NCI-H2171 (cell line): ENCODE measurements around the gene TEX261.

ENCODE experiments used
- DNase-seq: peaks from one replicate; lab custom pipeline; 2025; lab: John Stamatoyannopoulos, UW

TEX261 gene

DNA sequence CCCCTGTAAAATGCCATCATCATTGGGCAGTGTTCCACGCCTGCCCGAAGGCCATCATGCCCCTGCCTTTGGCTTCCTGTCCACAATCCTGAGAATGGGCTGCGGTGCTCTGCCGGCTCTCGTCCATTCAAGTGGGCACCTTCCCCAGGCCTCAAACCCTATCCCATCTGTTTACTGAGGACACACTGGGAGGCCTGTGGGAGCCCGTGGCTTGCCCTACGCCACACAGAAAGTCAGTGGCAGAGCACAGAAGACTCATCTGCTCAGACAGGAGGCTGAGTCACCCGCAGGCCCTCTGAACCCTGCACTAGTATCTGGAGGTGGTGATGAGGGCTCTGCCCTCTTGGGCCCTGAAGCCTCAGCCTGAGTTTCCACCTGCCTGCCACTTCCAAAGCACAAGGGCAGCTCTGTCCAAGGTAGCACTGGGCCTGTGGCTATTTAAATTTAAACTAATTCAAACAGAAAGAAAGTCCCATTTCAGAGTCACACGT lies 35.4 kb downstream of the TEX261 start:
- no peak for DNase-seq

DNA sequence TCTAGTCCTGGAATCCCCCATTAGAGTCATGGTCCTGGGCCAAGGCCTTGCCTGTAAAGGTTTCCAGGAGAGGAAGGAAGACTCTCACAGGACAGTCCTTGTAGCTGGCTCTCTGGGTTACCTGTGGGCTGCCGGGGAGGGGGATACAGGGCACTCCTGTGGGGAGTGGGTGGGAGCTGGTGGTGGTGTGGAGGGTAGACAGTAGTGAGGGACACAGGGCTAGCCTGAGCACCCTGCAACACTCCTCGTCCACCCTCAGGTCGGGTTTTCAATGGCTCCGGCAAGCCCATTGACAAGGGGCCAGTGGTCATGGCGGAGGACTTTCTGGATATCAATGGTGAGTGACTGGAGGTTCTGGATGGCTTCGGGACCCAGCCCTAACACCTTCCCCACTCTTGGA lies 35.9 kb downstream of the TEX261 start:
- DNase-seq: no peak

DNA sequence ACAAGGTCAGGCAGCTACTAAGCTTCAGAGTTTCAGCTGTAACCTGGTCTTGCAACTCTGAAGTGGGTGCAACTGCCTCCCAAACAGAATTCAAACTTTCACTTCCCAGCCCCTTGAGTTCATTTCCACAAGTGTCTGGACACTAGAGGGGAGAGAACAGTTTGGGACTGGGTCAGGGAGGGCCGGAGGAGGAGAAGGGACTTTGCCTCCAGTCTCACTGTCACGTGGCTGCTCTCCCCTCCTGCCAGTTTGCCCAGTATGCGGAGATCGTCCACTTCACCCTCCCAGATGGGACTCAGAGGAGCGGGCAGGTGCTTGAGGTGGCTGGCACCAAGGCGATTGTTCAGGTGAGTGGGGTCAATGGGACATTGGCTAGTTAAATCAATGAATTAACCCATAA lies 36.9 kb downstream of the TEX261 start:
- DNase-seq: no peak

DNA sequence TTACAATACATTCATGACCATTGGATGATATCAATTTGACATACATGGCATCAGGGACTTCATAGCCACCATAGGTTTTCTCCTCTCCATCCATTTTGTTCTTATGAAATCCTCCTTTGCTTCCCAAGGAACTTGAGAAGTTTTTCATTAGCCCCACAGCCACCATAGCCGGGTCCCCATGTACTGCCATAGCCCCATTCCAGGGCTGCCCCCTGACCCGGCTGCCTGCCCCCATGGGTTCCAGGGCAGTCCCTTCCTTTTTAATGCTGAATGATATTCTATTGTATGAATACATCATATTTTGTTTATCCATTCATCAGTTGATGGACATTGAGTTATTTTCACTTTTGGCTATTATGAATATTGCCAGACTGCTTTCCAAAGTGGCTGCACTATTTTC lies 38.5 kb downstream of the TEX261 start:
- no peak for DNase-seq

DNA sequence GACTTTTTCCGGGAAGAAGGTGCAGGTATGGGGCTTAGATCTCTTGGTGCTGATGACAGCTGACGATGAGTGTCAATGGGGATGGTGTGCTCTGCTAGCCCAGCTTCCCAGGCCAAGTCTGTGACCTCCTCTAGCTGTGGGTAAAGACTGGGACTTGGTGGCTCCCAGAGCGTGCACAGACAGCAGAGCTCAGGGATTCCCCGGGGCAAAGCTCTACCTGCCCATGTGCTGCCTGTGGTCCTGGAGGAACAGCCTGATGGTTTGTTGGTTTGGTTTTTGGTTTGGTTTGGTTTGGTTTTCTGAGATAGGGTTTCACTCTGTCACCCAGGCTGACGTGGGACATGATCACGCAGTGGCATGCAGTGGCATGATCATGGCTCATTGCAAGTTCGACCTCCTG lies 39.8 kb downstream of the TEX261 start:
- DNase-seq: no peak

DNA sequence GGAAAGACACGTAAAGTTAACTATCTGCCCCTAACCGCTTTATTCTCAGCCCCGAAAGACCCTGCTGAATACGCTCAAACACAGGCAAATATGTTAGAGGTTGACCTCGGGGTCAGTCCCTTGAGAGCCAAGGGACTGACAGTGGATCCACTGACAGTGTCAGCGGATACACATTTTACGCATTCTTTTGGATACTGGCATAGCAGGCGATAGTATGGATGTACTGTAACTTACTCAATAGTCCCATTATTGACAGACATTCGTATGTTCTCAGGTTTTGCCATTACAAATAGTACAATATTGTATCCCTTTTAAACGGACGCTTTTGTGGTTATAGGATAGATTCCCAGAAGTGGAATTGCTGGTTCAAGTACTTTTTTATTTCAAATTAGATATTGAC lies 45.6 kb downstream of the TEX261 start:
- DNase-seq: no peak

DNA sequence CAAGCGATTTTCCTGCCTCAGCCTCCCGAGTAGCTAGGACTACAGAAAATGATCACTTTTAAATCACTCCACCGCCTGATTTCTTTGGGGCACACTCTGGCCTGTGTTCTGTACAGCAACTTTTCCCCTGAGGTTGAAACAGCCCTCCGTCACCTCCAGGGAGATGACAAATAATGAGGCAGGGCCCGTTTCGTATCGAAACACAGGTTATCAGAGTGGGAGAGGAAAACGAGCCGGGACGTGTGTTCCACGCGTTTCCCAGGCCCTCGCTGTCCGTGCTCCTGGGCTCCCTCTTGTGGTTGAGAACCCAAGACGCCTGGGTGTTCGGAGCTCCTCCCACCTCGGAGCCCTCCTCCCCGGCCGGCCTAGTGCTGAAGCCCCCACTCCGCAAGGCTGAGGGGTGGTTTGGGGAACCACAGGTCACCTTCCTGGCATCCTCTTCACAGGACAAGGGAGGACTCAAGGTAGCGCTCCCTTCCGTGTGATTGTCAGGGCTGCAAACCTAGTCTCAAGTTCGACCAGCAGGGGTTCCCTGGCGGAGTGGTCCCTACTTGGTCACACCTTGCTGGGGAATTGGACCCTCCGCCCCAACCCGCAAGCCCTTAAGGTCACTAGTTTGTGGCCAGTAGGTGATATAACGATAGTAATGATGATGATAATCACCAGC lies 46.2 kb downstream of the TEX261 start:
- peak; percentile 51 for DNase-seq

DNA sequence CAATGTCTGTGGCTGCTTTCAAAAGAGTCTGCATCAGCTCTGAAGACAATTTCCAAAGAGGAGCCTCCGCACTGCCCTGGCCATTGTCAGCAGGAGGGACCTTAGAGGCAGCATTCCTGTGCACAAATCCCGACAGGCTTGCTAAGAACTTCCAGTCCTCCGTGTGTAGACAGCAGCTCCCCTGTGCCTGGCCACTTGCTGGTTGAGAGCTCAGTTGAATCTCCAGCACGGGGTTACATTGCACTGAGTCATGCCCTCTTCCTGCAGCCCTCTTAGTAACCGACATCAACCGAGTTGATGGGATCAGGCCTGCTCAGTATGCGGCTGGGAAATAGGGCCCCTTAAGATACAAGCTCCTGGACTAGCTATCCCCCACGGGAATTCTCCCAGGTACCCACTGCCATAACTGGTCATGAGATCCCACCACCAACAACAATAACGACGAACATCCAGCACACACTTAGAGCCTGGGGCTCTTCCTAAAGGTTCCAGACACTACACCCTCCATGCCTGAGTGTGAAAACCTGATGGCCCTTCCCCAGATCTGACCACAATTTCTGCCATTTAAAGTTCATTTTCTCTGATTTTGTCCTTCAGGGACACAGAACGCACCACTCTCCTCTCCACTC lies 47.0 kb downstream of the TEX261 start:
- no peak for DNase-seq

DNA sequence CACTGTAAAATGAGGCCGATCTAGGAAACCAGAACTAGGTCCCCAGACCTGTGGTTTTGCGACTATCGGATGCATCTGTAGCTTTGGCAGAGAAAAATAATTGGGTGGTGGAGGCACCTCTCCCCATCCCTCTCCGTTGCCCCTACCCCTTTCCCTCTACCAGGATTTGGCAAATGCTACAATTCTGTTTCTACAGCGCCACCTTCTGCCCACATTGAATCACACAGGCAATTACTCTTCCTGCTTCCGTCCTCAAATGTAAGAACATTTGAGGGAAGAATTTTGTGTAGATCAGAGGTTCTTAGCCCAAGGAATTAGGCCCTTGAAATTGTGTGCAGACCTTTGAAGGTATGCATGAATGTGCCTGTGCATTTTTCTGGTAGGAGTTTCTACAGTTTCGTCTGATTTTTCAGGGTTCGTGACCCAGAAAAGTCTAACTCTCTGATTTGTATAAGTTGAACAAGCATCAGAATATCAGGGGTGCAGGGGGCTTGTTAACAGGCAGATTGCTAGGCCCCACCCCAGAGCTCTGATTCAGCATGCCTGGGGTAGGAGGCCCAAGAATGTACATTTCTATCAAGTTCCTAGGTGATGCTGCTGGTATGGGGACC lies 47.7 kb downstream of the TEX261 start:
- DNase-seq: peak; percentile 47

DNA sequence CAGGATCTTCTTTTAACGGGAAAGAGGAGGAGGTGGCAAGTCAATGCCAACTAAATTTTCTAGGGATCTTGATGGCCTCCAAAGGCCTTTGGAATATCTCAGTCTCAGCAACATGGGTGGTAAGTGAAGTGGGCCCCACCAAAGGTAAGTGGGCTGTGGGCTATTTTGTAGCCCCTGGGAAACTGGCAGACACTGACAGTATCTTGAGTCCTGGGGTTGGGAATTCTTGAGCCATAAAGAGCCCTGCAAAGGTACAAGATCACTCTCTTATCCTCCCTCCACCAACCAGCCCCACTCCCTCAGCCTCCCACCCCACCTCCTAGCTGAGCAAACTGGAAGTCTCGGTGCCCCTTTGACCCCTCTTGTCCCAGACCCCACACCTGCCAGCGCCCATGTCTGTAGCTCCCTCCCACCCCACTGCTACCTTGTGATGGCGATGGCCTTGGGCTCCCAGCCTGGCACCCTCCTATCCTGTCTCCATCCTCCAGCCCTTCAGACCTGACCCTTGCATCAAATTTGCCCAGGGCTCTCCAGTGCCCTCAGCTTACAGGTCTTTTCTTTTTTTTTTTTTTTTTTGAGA lies 50.5 kb downstream of the TEX261 start:
- DNase-seq: no peak

DNA sequence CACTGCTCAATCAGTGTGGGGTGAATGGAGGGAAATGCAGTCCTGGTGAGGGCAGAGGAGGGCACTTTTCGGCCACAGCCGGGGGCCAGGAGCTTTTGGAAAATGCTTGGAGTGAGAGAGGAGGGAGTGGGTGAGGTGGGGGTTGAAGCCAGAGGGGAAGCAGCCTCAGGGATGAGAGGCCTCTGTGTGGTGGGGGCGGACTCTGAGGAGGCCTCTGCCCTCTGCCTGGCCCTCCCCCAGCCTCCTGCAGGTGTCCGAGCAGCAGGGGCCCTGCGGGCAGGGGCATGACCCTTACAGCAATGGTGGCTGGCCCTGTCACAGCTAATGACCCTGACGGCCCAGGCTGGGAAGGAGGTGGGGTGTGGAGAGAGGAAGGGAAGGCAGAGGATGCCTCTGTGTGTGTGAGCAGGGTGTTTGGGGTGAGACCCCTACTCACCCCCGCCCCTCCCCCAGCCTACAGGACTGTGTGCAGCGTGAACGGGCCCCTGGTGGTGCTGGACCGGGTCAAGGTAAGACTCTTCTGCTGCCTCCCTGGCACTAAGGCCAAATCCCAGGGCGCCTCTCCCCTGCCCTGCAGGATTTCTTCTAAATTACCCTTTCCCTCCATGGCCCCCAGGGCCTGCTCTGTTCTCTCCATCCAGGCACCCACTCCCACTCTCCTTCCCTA lies 51.3 kb downstream of the TEX261 start:
- no peak for DNase-seq

DNA sequence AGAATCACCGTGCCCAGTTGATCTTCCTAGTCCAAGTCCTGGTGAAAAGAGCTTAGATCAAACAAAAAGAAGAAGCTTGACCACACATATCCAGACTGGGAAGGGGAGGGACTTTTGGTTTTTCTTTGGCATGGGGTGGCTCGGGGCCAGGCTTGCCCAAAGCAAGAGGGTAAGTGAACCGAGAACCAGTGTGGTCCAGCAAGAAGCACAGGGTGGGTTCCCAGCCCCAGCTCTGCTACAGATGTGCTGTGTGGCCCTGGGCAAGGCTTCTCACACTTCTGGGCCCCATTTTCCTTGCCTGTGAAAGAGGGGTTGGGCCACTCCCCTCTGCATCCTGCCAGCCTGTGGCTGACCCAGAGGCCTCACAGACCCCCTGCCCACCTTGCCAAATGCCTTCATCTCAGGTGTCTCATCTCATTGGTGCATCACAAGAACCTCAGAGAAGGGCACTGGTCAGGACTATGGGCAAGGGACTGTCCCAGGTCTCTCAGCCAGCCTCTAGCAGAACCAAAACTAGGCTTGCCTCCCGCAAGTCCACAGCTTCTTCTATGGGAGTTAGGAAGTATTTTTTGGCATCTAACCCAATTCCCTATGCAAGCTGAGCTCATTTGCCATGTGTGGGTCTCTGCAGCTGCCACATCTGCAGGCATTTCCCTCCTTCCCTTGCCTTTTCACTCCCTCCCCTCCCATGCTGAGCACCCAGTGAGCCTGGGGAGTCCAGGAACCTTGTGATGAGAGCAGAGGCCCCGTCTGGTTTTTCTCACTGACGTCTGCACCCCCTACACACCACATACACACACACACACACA lies 52.1 kb downstream of the TEX261 start:
- DNase-seq: no peak

DNA sequence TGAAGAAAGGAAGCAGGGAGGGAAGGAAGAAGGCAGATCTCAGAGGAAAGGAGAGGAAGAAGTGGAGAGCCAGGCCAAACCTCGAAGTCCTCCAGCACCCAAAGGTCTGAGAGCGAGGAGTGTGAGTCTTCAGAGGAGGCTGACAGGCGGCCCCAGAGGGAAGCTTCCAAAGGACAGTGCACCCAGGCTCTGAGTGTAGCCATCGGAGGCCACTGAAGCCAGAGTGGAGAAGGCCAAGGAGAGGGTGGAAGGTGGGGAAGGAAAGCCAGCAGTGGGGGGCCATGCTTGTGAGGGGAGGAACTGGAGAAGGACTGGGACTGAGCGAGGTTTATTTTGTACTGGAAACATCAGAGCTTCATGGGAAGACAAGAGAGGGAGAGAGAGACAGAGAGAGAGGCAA lies 53.0 kb downstream of the TEX261 start:
- DNase-seq: no peak

DNA sequence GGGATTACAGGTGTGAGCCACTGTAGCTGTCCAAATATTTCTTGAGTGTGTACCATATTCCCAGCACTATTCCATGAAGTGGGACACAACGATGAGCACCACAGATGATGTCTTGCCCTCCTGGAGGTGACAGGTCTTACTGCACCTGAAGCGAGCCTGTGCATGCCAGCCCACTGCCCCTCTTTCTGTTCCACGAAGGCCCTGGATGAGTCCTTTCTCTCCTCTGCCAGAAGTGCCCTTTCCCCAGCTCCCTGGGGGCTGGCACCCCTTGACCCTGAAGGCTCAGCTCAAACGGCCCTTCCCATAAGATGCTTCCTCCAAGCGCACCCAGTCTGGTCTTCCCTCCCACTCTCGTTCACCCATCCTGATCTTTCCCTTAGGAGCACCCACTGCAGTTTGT lies 53.5 kb downstream of the TEX261 start:
- no peak for DNase-seq

DNA sequence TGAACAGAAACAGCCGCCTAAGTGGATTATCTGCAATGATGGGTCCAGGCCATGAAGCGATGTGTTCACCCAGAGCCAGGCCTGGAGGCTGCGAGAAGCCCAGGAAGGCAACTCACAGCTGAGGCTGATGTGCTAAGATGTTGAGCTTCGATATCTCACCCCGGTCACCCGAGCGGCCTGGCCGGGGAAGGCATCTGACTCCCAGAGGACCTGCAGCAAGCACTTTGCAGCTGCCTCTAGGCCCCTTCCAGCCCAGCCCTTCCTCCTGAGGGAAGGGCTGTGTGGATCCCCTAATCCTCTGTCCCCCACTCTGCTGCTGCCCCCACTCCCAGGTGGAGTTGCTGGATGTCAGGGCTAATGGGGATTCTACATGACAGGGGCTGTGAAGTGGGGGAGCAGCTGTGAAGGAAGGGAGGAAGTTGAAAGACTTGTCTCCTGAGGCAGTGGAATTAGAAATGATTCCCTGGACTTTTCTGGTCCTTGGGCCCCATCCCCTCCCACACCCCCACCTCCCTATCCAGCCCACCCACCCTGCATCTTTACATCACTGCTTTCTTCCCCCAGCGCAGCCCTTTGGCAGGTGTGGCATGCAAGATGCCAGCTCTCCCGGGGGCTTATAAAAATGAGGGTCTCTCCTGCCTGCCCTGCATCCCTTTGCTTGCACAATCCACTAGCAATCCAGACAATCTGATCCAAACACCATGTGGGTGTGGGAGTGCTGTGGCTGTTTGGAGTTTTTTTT lies 54.7 kb downstream of the TEX261 start:
- DNase-seq: no peak

DNA sequence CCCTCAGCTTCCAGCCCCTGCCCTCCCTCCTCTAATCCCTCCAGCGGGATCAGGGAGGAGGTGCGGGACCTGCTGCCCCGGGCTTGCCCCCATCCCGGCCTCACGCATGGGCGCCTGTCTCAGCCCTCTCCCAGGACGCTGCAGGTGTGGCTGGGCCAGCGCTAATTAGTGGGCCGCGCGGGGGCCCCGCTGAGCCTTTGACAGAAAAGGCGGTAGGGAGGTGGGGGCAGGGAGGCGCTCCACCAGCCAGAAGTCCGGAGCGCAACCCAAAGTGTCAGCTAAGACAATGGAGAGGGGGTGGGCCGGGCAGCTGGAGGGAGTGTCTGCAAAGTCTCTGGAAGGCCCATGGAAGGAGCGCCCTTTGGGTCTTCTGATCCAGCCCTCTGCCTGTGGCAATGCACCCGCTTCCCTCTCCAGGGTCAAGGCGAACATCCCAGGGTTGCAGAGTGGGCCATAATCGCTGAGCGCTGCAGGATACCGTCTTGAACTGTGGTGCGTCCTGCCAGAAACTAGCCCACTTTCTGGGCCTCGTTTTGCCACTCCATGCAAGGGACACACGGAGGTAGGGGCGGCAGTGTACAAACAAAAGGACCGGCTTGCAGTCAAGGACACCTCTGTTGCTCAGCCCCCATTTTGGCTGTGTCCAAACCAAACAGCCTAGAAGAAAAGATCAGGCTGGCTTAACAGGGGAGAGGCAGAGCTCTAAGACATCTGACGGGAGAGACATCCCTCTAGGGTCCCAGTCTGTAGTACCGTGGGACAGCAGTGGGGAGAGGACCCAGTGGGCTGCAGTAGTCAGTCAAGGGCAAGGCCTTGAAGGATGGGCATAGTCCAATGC lies 55.5 kb downstream of the TEX261 start:
- no peak for DNase-seq

DNA sequence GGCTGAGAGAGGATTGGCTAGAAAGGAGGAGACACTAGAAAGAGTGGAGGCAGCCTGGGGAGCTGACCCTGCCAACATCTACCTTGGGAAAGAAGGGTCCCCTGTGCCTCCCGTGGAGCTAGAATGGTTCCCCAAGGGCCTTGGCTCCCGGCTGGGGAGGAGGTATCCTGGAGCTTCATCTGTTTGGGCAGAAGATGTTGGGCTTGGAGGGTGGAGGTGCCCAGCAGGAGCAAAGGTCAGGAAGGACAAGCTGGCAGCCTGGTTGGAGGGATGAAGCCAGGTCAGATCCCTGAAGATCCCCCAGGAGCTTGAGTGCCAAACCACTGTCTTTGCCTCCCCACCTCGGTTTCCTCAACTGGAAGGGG lies 56.1 kb downstream of the TEX261 start:
- no peak for DNase-seq

DNA sequence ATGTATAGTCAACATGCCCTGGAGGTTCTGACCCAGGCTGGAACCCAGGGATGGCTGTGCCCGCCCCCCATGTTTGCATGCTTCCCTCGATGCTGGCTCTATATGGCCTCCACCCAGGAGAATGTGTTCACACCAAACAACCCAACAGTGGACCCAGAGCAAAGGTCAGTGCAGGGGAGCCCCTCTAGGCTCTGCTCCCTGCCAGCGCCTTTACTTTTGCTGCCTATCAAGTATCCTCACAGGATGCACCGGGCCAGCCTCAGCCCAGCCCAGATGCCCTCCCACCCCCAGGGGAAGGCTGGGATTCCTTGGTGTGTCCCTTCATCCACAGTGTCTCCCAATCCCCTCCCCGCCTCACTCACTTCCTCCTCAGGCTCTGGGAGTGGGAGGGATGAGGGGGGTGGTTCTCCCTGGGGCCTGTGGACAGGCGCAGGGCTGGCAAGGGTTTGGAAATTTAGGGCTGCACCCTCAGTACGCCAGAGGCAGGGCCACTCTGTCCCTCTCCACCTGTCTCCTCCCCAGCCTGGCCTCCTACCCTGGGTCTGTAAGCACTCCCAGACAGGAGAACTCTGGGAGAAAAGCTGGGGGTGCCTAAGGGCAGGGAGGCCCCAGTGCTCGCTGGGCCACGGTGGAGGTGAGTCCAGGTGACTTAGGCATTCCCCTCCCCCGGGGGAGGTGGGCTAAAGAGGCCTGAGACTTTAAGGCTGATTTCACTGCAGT lies 56.6 kb downstream of the TEX261 start:
- DNase-seq: no peak

DNA sequence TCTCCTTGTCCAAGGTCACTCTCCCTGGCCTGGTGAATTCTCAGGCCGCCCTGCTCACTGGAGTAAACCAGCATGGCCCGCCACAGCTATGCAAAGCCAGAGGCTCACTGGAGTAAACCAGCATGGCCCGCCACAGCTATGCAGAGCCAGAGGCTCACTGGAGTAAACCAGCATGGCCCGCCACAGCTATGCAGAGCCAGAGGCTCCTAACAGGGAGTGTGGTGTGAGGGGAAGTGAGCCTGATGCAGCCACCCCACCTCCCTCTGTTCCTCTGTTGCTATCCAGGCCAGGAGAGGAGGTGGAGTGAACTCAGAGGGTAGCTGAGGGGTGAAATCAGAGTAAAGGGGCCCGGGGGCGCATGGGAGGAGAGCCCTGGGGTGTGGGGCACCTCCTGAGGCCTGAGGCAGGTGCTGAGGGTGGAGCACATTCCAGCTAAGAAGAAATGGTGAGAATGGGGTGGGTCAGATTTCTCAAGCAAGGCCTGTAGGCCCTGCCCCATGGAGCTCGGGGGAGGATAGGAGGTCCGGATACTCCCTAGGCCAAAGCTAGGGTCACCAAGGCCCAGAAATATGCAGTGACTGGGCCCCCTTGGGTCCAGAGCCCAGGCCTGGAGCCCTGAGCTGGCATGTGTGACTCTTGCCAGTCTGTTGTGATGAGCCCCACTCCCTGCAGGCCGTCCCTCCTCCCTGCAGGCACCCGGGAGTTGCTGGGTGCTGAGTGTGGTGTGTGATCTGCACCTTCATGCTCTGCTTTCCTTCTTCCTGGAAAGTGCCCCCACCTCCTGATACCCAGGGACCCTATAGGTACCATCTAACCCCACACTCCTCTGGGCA lies 57.5 kb downstream of the TEX261 start:
- DNase-seq: no peak
